IPS-15b (cell line): ENCODE measurements around the gene SCAP.
"Not testable (repeated sequence)": the region's sequence is repeated elsewhere in the genome, so short reads cannot be mapped to it uniquely, and the experiment has no call there.

Source experiments
- H3K27me3 ChIP-seq: one replicate; pipeline ENCODE4 v1.6.1; 2013; ENCODE audit warnings: low read length; ENCODE audit not compliant: control insufficient read depth, insufficient read depth
- H3K36me3 ChIP-seq: one replicate; pipeline ENCODE4 v1.6.1; 2013; ENCODE audit warnings: low read length; ENCODE audit not compliant: control insufficient read depth, insufficient read depth
- H3K4me1 ChIP-seq: one replicate; pipeline ENCODE4 v1.6.1; 2013; ENCODE audit warnings: mild to moderate bottlenecking, low read length; ENCODE audit not compliant: control insufficient read depth, insufficient read depth
- H3K4me3 ChIP-seq: one replicate; pipeline ENCODE4 v1.5.1; 2013; ENCODE audit warnings: low read depth, low read length
- H3K9ac ChIP-seq: one replicate; pipeline ENCODE4 v1.6.1; 2013; ENCODE audit warnings: low read depth, mild to moderate bottlenecking, low read length
- H3K9me3 ChIP-seq: one replicate; pipeline ENCODE4 v1.6.1; 2013; ENCODE audit warnings: mild to moderate bottlenecking, low read length; ENCODE audit not compliant: control insufficient read depth, insufficient read depth

SCAP gene

DNA sequence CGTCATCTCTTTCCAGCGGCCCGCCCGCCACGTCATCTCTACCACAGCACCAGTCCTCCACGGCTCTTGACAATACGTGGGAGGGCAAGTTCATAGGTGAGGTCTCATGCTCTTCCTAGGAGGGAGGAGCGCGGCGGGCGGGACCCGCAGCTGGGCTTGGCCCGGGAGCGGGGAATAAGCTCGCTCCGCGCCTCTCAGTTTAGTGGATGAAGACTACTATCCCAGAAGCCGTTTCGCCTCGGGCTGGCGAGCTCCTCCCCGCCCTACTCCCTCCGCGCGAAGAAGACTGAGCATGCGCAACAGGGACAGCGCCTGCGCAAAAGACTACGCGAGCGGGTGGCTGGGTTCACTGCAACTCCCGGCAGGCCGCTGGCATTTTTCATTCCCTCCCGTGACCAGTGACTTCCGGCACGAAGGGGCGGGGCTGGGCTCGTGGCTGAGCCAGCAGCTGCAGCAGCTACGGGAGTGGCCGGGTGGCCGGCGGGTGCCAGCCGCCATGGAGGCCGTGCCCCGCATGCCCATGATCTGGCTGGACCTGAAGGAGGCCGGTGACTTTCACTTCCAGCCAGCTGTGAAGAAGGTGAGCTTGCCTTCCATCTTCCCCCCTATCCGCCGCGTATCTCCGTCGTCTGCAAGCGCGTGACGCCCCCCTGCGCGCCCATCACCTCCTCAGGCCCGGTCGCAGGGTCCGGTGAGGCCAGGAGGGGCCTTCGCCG lies 95.0 kb downstream of the SCAP start, which contains the start of gene PTPN23:
PTPN23 (plus strand) TSS at position 421 of the 716 bp plus-strand sequence; CDS start at position 497, 76 bp downstream.
- H3K4me3 ChIP-seq, result peak within 1 kb of the TSS; percentile 95
- no peaks in the 10 kb centered on the region for H3K9me3 ChIP-seq

DNA sequence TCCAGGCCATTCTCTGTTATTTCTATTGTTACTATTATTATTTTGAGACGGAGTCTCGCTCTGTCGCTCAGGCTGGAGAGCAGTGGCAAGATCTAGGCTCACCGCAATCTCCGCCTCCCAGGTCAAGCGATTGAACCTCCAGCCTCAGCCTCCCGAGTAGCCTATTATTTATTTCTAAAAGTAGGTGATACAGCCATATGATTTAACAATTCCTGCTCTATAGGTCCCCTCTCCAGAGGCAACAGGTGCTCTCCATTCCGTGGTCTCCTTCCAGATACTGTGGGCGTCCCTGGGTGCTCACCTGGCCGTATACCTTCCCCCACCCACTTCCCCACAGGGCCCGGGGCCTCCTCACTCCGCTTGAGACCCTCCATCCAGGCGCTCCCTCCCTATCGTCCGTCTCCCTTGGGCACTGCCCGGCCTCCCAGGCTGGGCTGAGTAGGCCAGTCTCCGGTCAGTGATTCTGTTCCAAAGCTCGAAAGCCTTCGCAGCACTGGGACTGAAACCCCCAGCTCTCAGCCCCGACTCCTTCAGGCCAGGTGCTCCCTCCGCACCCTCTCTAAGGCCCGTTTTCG lies 95.6 kb downstream of the SCAP start:
- no peaks in the 10 kb centered on the region for H3K9me3 ChIP-seq
- peak overlapping the region; percentile 95 for H3K4me3 ChIP-seq
- H3K4me1 ChIP-seq, result no peaks in the 10 kb centered on the region
- H3K27me3 ChIP-seq, result no peaks in the 10 kb centered on the region
- no peaks in the 10 kb centered on the region for H3K36me3 ChIP-seq
- H3K9ac ChIP-seq, result peak overlapping the region; percentile 90

More for the DNA sequence above, 95.0 kb downstream of the SCAP start, which contains the start of gene PTPN23:
- Histone ChIP-seq H3K36me3 (no peaks in the 10 kb centered on the region), H3K4me1 (no peaks in the 10 kb centered on the region), H3K27me3 (no peaks in the 10 kb centered on the region), H3K9ac (peak within 1 kb of the TSS; percentile 96)

GRCh38 chr3:47379411-47379899 lies 96.3 kb downstream of the SCAP start:
- Histone ChIP-seq H3K27me3 (no peaks in the 10 kb centered on the region), H3K4me3 (peak overlapping the region; percentile 95), H3K9me3 (no peaks in the 10 kb centered on the region), H3K4me1 (no peaks in the 10 kb centered on the region), H3K9ac (no peak overlapping the region), H3K36me3 (no peaks in the 10 kb centered on the region)

DNA sequence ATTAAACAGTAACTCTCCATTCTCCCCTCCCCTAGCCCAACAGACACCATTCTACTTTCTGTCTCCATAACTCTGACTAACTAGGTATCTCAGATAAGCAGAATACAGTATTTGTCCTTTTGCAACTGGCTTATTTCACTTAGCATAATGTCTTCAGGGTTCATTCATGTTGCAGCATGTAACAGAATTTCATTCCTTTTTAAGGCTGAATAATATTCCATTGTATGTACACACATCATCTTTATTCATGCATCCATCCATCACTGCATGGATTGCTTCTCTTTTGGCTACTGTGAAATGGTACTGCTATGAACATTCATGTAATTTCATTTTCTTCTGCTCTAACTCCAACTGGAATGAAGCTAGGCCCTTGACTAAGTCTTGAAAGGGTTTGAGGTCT lies 96.9 kb downstream of the SCAP start:
- no peak overlapping the region for H3K4me3 ChIP-seq
- no peaks in the 10 kb centered on the region for H3K4me1 ChIP-seq
- no peaks in the 10 kb centered on the region for H3K9me3 ChIP-seq
- no peaks in the 10 kb centered on the region for H3K36me3 ChIP-seq
- H3K27me3 ChIP-seq, result no peaks in the 10 kb centered on the region
- no peak overlapping the region for H3K9ac ChIP-seq

GRCh38 chr3:47377186-47377585 lies 98.6 kb downstream of the SCAP start:
- H3K4me1 ChIP-seq, result no peaks in the 10 kb centered on the region
- H3K9ac ChIP-seq, result no peak overlapping the region
- no peaks in the 10 kb centered on the region for H3K9me3 ChIP-seq
- H3K36me3 ChIP-seq, result no peaks in the 10 kb centered on the region
- no peaks in the 10 kb centered on the region for H3K27me3 ChIP-seq
- no peak overlapping the region for H3K4me3 ChIP-seq

DNA sequence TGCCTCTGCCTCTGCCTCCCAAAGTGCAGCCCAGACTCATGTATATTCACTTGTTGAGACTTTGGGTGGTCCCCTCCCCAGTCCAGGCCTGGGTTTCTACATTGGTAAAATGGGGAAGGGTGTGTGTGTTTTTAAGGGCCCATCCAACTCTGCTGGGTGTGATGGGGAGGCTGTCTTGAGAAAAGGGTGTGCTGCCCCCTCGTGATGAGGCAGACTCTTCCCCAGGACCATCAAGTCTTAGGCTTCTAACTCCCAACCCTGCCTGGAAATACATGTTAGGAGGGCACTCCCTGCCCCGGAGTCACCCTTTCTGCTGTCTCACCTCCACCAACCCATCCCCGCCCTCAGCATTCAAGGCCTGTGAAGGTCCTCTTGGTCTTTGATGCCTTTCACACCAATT lies 99.3 kb downstream of the SCAP start:
- Histone ChIP-seq H3K4me3 (no peak overlapping the region), H3K4me1 (peaks cover 4% of the 10 kb centered on the region), H3K9me3 (no peaks in the 10 kb centered on the region), H3K27me3 (no peaks in the 10 kb centered on the region), H3K36me3 (no peaks in the 10 kb centered on the region), H3K9ac (no peak overlapping the region)

- H3K4me1 ChIP-seq, result peaks cover 5% of the 10 kb centered on the region
- no peak overlapping the region for H3K9ac ChIP-seq
- H3K27me3 ChIP-seq, result no peaks in the 10 kb centered on the region
- no peak overlapping the region for H3K4me3 ChIP-seq
- H3K36me3 ChIP-seq, result no peaks in the 10 kb centered on the region
- no peaks in the 10 kb centered on the region for H3K9me3 ChIP-seq
Observed at GRCh38 chr3:47374587-47374986, 101.2 kb downstream of the SCAP start.

GRCh38 chr3:47370887-47371697 lies 104.6 kb downstream of the SCAP start:
- Histone ChIP-seq H3K9me3 (no peaks in the 10 kb centered on the region), H3K4me1 (peaks cover 5% of the 10 kb centered on the region), H3K27me3 (no peaks in the 10 kb centered on the region), H3K9ac (peak overlapping the region; percentile 65), H3K4me3 (peak overlapping the region; percentile 22), H3K36me3 (no peaks in the 10 kb centered on the region)

DNA sequence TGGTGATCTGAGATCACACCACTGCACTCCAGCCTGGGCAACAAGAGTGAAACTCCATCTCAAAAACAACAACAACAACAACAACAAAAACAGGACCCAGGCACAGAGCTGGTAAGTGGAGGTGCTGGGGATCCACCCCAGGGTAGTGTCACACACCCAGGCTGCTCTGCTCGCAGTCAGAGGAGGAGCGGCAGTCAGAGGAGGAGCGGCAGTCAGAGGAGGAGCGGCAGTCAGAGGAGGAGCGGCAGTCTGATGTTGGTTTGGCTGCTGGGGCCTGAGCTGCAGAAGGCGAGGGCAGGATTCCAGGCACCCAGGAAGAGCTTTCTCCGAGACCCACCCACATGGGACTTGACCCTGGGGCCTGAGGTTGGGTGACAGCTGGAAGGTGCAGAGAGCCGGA lies 105.7 kb downstream of the SCAP start:
- H3K4me3 ChIP-seq, H3K27me3 ChIP-seq, H3K36me3 ChIP-seq, H3K9me3 ChIP-seq, H3K4me1 ChIP-seq, H3K9ac ChIP-seq: not testable (repeated sequence)

DNA sequence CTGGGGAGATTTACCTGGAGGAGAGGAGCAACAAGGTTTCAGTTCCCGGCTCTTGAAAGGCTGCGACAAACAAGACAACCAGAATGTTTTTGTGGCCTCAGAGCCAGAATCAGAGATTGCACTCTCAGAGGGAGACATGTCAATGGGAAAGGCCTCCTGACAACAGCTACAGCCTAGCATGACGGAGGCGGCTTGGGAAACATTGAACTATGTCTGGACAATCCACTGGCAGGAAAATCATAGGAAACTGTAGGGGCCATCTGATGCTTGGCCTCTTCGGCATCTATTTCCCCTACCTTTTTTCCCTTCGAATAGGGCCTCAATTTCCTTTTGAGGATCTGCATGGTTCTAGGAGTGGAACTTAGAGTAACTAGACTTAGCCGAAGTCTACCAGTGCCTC lies 108.1 kb downstream of the SCAP start:
- no peaks in the 10 kb centered on the region for H3K36me3 ChIP-seq
- H3K9ac ChIP-seq, result no peak overlapping the region
- no peaks in the 10 kb centered on the region for H3K27me3 ChIP-seq
- no peak overlapping the region for H3K4me3 ChIP-seq
- H3K4me1 ChIP-seq, result peaks cover 5% of the 10 kb centered on the region
- H3K9me3 ChIP-seq, result no peaks in the 10 kb centered on the region

DNA sequence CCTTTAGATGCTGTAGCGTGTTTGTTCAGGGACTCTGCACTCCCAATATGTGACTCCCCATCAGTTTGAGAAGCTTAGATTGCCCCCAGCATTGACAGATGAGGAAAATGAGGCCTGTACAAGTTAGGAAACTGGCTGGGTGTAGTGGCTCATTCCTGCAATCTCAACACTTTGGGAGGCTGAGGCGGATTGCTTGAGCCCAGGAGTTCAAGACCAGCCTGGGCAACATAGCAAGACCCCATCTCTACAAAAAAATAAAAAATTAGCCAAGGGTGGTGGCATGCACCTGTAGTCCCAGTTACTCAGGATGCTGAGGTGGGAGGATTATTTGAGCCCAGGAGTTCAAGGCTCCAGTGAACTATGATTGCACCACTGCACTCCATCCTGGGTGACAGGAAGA lies 108.9 kb downstream of the SCAP start:
- H3K4me3 ChIP-seq, result no peak overlapping the region
- H3K9me3 ChIP-seq, result no peaks in the 10 kb centered on the region
- no peaks in the 10 kb centered on the region for H3K36me3 ChIP-seq
- H3K27me3 ChIP-seq, result no peaks in the 10 kb centered on the region
- peaks cover 5% of the 10 kb centered on the region for H3K4me1 ChIP-seq
- no peak overlapping the region for H3K9ac ChIP-seq
